AG09309 (cell line): Measurements from ENCODE around the gene INKA2.

ENCODE experiments used
- DNase-seq: peaks from one replicate; pipeline ENCODE4 v3.0.0-alpha.2; 2010; ENCODE audit warnings: low read depth
- H3K4me3 ChIP-seq: 2 replicates; pipeline ENCODE4 v1.5.1; 2011; ENCODE audit warnings: mild to moderate bottlenecking, low read depth, low read length, moderate library complexity; ENCODE audit not compliant: control insufficient read depth
- TF ChIP-seq, protein P1 (sequence below): IDR thresholded peaks from 2 replicates; pipeline ENCODE4 v1.5.1; 2011; ENCODE audit warnings: mild to moderate bottlenecking, low read depth, low read length, inconsistent platforms; ENCODE audit not compliant: insufficient read depth, control insufficient read depth; ENCODE audit errors: missing control alignments

Gene INKA2

DNA sequence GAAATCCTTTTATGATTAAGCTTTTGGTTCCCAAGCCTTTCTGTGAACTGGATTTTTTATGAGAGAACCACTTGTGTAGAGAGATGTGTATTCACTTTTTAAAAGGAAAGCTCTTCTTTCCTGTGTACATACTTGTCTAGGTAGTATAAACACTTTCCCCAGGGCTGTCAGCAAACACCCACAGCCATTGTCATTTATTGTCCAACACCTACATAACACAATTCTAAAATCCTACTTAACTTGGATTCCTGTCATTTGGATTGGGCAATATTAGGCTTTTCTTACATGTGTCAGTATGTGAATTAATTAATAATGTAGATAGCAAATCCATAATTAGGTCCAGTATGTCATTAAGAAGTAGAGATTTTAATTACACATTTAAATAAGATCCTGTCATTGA, 28.8 kb upstream of the INKA2 start:
- H3K4me3 ChIP-seq, result no peak overlapping the region
- DNase-seq, result no peak
- TF ChIP-seq, protein P1, sequence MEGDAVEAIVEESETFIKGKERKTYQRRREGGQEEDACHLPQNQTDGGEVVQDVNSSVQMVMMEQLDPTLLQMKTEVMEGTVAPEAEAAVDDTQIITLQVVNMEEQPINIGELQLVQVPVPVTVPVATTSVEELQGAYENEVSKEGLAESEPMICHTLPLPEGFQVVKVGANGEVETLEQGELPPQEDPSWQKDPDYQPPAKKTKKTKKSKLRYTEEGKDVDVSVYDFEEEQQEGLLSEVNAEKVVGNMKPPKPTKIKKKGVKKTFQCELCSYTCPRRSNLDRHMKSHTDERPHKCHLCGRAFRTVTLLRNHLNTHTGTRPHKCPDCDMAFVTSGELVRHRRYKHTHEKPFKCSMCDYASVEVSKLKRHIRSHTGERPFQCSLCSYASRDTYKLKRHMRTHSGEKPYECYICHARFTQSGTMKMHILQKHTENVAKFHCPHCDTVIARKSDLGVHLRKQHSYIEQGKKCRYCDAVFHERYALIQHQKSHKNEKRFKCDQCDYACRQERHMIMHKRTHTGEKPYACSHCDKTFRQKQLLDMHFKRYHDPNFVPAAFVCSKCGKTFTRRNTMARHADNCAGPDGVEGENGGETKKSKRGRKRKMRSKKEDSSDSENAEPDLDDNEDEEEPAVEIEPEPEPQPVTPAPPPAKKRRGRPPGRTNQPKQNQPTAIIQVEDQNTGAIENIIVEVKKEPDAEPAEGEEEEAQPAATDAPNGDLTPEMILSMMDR, result no peak

DNA sequence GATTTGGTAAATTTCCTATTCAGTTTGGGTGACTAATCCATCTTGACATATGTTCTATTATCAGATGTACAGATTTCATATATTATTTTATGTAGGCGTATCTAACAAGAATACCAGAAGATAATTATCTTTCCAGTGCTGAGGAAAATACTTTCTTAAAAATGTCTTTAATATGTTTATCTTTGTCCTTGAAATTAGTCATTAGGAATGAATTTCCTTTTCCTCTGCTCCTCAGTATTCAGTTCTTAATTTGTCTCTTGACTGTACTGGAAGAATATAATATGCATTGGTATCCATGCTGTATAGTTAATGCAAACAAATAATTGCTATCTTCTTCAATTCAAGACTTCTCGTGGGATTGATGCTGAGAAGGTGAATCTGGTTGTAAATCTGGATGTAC, 23.1 kb upstream of the INKA2 start:
- no peak for DNase-seq
- H3K4me3 ChIP-seq, result no peak overlapping the region
- TF ChIP-seq, protein P1, result no peak

DNA sequence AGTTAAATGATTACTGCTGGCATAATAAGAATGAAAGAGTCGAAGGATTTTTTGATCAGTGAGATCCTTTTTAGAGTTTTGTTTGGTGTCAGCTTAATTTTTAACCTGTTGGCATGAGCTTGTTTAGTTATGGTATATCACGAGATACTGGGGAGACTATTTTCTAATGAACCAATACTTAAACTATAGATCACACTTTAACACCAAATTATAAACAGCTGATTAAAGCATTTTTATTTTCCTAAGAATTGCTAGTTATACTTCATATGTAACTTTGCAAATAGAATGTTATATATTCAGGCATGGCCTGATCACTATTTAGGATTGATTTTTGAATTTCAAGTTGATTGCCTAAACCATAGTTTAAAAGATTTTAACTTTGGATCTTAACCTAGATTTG, 22.5 kb upstream of the INKA2 start:
- no peak for DNase-seq
- H3K4me3 ChIP-seq, result no peak overlapping the region
- TF ChIP-seq, protein P1, result no peak

DNA sequence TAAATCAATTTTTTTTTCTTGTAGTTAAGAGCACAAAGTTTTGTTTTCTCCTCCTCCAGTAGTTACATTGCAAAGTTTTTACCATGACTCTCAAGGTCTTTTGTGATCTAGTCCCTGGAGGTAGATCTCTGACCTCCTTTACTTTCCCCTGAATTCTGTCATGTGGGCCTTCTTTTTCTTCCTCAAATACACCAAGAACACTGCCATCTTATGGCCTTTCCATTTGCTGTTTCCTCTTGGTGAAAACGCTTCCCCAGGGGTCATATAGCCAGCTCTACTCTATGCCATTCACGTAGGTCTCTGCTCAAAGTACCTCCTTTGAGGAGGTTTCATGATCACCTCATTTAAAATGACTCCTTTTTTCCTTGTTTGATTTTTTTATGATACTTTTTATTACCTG, 19.2 kb upstream of the INKA2 start:
- TF ChIP-seq, protein P1, result peak; percentile 19
- DNase-seq, result no peak
- no peak overlapping the region for H3K4me3 ChIP-seq

DNA sequence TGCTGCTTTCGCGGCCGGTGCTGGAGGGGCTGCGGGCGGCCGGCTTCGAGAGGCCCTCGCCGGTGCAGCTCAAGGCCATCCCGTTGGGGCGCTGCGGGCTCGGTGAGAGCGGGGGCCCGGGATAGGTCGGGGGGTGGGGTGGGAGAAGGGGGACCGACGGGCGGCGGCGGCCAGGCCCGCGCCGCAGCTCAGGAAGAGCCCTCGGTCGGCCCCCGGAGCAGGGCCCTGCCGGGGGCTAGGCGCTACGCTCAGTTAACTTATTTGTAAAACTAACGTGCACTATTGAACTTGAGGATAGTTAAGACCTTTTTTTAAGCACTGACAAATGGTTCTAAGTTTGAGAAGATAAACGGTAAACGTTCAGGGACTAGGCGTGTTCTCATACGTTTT, 16.9 kb upstream of the INKA2 start:
- TF ChIP-seq, protein P1, result no peak
- peak overlapping the region; percentile 82 for H3K4me3 ChIP-seq
- DNase-seq, result no peak

DNA sequence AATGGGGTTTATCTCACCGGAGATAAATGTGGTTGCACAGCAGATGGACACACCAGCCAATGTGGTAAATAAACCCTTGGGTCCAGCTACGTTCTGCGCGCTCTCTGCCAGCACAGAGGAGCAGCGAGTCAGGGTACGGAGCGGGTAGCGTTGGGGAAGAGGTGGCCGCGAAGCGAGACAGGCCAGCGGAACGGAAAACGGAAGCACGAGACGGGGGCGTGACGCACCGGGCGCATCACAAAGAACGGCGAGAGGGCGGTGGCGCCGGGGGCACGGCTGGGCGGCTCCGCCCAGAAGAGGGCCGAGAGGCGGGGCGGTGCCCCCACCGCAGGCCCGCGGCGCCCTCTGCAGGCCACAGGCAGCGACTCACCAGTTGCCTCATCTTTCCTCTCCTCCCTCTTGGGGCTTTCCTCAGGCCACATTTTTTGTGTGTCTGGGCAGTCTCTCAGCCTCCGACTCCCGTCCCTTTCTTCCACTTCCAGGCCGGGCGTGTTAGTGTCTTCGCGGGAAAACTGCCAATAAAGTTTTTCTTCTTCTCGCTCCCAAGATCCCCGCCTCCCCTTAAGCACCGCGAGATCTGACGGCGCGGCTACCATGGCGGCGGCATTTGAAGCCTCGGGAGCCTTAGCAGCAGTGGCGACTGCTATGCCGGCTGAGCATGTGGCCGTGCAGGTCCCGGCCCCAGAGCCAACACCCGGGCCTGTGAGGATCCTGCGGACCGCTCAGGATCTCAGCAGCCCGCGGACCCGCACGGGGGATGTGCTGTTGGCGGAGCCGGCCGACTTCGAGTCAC, 16.3 kb upstream of the INKA2 start, which contains the start of gene DDX20:
DDX20 (plus strand) TSS at position 571 of the 793 bp plus-strand sequence; CDS start at position 595, 24 bp downstream.
- H3K4me3 ChIP-seq, result peak within 1 kb of the TSS; percentile 82
- TF ChIP-seq, protein P1, result peak; percentile 69
- peak; percentile 92 for DNase-seq
